Keratinocyte (primary cell): ENCODE measurements around the gene NTNG2.

ENCODE experiments used
- CTCF ChIP-seq, 3 experiments: IDR thresholded peaks in 1 of 3; conservative IDR thresholded peaks in 1 of 3; optimal IDR thresholded peaks in 1 of 3; 2 replicates in 2 of 3; 3 replicates in 1 of 3; pipeline versions ENCODE3 to v1.5.1; 2011; ENCODE audit warnings: low read length in 3 of 3, mild to moderate bottlenecking in 3 of 3, moderate library complexity in 2 of 3, control low read depth in 1 of 3, inconsistent platforms in 1 of 3; ENCODE audit not compliant: insufficient read depth in 2 of 3; ENCODE audit errors: extremely low read depth in 1 of 3
- EZH2 ChIP-seq: IDR thresholded peaks from one replicate; pipeline ENCODE4 v1.6.1; 2012; ENCODE audit warnings: inconsistent platforms, mild to moderate bottlenecking, low read length, moderate library complexity

GRCh38 chr9:132235894-132236661 lies 74.2 kb downstream of the NTNG2 start:
- peak; percentile 86 to 98 (median 98) for TF ChIP-seq CTCF (optimal IDR thresholded peaks at IDR 0.05 in 1 of 3, IDR thresholded peaks at IDR 0.05 in 1 of 3, conservative IDR thresholded peaks at IDR 0.05 in 1 of 3; ENCODE audit: extremely low read depth in 1 of 3, insufficient read depth in 2 of 3, low read length in 3 of 3)
- TF ChIP-seq EZH2, result no peak
